IPS DF 4.7 (cell line): ENCODE measurements around the gene SLC26A2.

ENCODE experiments used
- DNase-seq: peaks from one replicate; pipeline ENCODE4 v3.0.0-alpha.2; 2013; ENCODE audit warnings: low spot score; ENCODE audit errors: extremely low read depth

SLC26A2 gene

DNA sequence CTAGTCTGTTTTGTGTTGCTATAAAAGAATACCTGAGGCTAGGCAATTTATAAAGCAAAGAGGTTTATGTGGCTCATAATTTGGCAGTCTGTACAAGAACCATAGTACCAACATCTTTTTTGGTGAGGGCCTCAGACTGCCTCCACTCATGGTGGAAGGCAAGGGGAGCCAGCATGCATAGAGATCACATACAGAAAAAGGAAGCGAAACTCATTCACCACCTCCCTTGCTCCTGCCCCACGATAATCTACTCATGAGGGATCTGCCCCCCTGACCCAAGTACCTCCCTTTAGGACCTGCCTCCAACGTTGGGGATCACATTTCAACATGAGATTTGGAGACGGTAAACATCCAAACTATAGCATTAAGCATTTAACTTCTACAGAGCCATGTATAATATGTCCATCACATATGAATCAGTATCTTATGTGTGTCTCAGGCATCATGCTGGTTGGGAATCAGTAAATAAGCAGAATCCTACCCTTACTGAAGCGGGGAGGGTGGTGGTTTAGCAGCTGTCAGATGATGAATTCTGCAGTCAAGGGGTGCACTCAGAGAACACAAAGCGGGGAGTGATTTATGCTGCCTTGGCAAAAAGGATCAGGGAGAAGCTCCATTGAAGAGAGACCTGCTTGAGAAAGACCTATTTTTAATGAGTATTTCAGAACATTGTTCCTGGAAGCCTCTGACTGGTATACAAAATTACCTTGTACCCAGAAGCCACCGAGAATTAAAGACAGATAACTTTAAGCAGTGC lies 74.8 kb downstream of the SLC26A2 start:
- no peak for DNase-seq

DNA sequence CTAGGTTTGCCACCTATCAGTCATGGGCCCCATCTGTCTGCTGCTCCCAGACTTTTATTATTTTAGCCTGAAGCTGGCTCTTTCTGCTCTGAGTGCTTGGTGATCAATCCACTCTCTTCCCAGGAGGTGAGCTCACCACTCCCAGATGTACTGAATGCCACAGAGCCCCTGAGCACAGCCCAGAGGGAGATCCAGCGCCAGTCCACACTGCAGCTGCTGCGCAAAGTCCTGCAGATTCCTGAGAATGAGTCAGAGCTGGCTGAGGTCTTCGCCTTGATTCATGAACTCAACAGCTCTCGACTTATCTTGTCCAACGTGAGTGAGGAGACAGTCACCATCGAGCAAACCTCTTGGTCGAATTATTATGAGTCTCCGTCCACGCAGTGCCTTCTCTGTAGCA lies 76.0 kb downstream of the SLC26A2 start:
- DNase-seq, result no peak
